ENCODE data around the gene SLC44A4.
"Not testable (repeated sequence)": the region's sequence is repeated elsewhere in the genome, so short reads cannot be mapped to it uniquely, and the experiment has no call there.

DNA sequence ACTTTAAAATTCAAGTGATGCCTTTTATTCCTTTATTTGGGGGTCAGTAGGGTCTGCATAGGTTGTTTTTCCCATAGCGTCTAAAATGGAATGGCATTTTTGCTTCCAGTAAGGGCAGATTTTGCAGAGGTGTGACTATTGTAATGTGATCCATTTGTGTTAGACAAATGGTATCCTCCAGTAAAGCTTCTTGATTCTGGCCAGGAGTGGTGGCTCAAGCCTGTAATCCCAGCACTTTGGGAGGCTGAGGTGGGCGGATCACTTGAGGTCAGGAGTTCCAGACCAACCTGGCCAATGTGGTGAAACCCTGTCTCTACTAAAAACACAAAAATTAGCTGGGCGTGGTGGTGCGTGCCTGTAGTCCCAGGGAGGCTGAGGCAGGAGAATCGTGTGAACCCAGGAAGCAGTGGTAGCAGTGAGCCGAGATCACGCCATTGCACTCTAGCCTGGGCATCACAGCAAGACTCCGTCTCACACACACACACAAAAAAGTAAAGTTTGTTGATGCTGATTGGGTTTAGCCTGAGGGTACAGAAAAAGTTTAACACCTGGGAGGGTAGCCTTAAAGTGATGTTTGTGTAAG lies 60.8 kb downstream of the SLC44A4 start:
- TF ChIP-seq, protein P1, sequence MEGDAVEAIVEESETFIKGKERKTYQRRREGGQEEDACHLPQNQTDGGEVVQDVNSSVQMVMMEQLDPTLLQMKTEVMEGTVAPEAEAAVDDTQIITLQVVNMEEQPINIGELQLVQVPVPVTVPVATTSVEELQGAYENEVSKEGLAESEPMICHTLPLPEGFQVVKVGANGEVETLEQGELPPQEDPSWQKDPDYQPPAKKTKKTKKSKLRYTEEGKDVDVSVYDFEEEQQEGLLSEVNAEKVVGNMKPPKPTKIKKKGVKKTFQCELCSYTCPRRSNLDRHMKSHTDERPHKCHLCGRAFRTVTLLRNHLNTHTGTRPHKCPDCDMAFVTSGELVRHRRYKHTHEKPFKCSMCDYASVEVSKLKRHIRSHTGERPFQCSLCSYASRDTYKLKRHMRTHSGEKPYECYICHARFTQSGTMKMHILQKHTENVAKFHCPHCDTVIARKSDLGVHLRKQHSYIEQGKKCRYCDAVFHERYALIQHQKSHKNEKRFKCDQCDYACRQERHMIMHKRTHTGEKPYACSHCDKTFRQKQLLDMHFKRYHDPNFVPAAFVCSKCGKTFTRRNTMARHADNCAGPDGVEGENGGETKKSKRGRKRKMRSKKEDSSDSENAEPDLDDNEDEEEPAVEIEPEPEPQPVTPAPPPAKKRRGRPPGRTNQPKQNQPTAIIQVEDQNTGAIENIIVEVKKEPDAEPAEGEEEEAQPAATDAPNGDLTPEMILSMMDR (IDR thresholded peaks at IDR 0.05) = not testable (repeated sequence)
- TF ChIP-seq ZNF423 (CRISPR knock-in tag; IDR thresholded peaks at IDR 0.05); ZNF416 (CRISPR knock-in tag; IDR thresholded peaks at IDR 0.05); CREB1 (CRISPR knock-in tag; IDR thresholded peaks at IDR 0.05); IRF2 (CRISPR knock-in tag; IDR thresholded peaks at IDR 0.05; ENCODE audit: borderline replicate concordance, low read depth); TEAD4 (CRISPR knock-in tag; IDR thresholded peaks at IDR 0.05); NR1H2 (CRISPR knock-in tag; IDR thresholded peaks at IDR 0.05); KAT7 (CRISPR knock-in tag; IDR thresholded peaks at IDR 0.05; ENCODE audit: borderline replicate concordance): not testable (repeated sequence)
- TF ChIP-seq, protein P2, sequence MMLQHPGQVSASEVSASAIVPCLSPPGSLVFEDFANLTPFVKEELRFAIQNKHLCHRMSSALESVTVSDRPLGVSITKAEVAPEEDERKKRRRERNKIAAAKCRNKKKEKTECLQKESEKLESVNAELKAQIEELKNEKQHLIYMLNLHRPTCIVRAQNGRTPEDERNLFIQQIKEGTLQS (CRISPR knock-in tag; conservative IDR thresholded peaks at IDR 0.05) = not testable (repeated sequence)
- TF ChIP-seq, protein P3, sequence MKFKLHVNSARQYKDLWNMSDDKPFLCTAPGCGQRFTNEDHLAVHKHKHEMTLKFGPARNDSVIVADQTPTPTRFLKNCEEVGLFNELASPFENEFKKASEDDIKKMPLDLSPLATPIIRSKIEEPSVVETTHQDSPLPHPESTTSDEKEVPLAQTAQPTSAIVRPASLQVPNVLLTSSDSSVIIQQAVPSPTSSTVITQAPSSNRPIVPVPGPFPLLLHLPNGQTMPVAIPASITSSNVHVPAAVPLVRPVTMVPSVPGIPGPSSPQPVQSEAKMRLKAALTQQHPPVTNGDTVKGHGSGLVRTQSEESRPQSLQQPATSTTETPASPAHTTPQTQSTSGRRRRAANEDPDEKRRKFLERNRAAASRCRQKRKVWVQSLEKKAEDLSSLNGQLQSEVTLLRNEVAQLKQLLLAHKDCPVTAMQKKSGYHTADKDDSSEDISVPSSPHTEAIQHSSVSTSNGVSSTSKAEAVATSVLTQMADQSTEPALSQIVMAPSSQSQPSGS (CRISPR knock-in tag; IDR thresholded peaks at IDR 0.05; ENCODE audit: borderline replicate concordance, low read depth) = not testable (repeated sequence)
- TF ChIP-seq ZNF121 (CRISPR knock-in tag; IDR thresholded peaks at IDR 0.05) = peak; percentile 96

Measured in WTC11 (cell line).